T47D (cell line): ENCODE measurements around the gene TFF1.

ENCODE experiments used
- DNase-seq, 2 experiments: peaks; one replicate each; pipeline versions ENCODE4 v3.0.0 to v3.0.0-alpha.2; 2011 to 2012; ENCODE audit warnings: low read depth in 1 of 2, low spot score in 1 of 2
- JUND ChIP-seq: IDR thresholded peaks from 2 replicates; pipeline ENCODE4 v1.6.1; 2012; ENCODE audit warnings: low read depth
- in situ Hi-C: cut with HindIII; loops from 2 replicates; pipeline ENCODE4 v1.10.0; 2016; ENCODE audit warnings: low sequenced_read_pairs, low pct_unique_long_range_greater_than_20kb

Gene TFF1

GRCh38 chr21:42406866-42407265, 40.5 kb upstream of the TFF1 start:
- DNase-seq: no peak
- no peak for TF ChIP-seq JUND
- in situ Hi-C loops: no loop called here

DNA sequence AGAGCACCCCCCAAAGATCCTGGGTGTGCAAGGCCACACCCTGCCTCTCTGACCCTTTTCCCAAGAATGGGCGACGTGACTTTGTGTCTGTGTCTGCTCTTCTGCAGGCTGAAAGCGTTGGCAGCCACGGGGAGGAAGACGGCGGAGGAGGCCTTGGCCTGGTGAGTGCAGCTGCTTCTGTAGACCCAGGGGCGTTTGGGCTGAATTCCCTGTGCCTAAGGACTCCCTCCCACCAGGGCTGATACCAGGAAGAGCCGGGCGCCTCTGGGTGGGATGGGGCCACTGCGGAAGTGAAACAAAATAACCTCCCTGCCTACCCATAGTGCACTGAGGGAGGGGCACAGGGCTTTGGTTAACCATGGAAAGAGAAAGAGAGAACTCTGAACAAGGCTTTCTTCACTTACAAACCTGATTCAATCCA, 39.9 kb upstream of the TFF1 start:
- no peak for DNase-seq
- in situ Hi-C loops: no loop called here

DNA sequence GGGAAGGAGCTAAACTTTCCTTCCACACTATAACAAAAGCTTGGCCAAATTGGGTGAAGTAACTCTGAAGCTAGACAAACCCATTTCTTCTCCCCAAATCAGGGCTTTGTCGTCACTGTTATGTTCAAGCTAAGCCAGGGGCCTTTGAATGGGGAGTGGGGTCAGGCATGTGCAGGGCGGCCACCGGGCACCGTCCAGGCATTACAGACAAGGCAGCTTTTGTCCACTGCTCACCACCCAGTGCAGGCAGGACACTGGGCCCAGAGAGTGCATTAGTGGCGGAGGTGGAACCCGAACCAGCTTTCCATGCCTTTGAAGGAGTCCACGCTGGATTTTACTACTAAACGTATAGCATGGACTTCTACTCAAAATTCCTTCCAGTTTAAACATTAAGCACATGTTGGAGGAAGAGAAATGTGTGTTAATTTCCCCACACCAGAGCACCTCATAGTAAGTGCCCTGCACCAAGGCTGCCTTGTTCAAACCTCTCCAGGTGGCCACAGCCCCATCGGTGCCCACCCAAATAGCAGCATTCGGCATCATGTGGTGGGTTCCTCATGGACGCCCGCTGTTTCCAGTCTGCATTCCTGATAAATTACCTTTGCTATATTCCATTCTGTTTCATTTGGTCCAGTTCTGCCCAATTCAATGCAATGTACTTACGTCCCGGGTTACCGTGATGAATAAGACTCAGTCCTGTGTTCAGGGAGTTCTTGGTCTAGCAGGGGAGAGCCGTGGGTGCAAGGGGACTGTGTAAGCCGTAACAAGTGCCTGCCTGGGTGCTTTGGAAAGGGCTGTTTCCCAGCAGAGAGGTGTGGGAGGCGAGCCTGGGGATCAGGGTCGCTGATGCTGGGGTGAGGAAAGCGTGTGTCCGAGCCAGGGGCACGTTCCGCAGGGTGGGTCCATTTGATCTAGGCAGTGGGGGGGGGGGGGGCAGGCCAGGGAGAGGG, 39.0 kb upstream of the TFF1 start:
- in situ Hi-C loops: no loop called here

More for the DNA sequence above, 39.9 kb upstream of the TFF1 start:
- TF ChIP-seq JUND: no peak

GRCh38 chr21:42404539-42404938, 38.2 kb upstream of the TFF1 start:
- no peak for TF ChIP-seq JUND
- in situ Hi-C loops: no loop called here
- DNase-seq: no peak

More for the DNA sequence above, 39.0 kb upstream of the TFF1 start:
- DNase-seq: no peak
- no peak for TF ChIP-seq JUND

- DNase-seq: no peak
- no peak for TF ChIP-seq JUND
- in situ Hi-C loops: no loop called here
These were observed 37.4 kb upstream of the TFF1 start, which contains the start of gene UBASH3A for GRCh38 chr21:42403611-42404231. Gene UBASH3A (plus strand): TSS chr21:42403902. CDS start chr21:42403946, 44 bp downstream.

DNA sequence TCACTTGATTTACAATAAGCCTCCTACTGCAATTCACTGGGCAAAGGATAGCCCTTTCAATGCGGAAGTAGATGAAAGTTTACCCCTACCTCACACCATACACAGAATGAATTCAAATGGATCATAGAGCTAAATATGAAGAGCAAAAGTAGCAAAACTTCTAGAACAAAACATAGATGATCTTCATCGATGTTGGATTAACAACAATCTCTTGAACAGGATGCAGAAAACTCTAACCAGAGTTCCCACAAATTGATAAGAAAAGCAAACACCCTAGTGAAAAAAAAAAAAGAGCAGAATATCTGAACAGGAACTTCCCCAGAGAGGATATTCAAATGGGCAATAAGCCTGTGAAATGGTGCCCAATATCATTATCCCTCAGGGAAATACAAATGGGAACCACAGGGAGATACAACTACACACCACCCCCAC, 35.5 kb upstream of the TFF1 start:
- in situ Hi-C loops: no loop called here
- TF ChIP-seq JUND: no peak
- no peak for DNase-seq

- no peak for DNase-seq
- in situ Hi-C loops: no loop called here
- TF ChIP-seq JUND: no peak
These were observed 34.8 kb upstream of the TFF1 start for GRCh38 chr21:42401154-42401553.

DNA sequence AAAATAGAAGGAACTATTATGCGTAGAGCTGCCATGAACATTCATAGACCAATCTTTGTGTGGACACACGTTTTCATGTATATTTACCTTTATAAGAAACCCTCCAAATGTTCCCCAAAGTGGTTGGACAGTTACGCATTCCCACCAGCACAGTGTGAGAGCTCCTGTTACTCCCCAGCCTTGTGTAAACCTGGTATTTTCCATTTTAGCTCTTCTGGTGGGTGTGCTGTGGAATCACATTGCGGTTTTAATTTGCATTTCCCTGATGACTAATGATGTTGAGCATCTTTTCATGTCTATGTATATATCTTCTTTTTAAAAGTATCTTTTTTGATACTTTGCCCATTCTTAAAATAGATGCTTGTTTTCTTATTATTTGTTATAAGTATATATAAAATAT, 34.2 kb upstream of the TFF1 start:
- no peak for DNase-seq
- no peak for TF ChIP-seq JUND
- in situ Hi-C loops: no loop called here

DNA sequence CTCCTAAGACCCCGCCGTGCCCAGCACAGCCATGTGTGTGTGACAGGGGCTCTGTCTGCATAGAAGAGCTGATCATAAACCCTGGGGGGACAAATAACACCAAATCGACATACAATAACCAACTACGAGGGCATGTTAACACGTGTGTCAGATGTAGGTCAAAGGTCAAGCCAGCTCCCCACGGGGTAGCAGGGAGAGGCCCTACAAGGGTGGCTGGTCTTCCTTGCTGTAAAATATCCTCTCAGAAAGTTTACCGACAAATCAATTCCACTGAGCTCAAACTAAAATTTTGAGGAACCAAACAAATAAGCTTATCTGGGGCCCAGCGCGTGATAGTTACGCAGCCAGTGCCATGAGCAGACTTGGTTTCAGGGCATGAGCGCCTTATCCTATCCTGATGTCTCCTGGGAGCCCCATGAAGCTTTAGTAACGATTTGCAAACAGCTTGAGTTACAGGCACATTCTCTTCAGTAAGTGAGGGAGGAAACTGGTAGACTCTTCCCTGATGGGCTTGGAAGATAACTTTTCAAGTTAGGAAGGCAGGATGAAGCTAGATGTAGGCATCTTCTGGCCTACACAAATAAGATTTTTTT, 32.2 kb upstream of the TFF1 start:
- in situ Hi-C loops: no loop called here
- TF ChIP-seq JUND: no peak

GRCh38 chr21:42397746-42398394, 31.5 kb upstream of the TFF1 start:
- DNase-seq: no peak
- in situ Hi-C loops: no loop called here
- TF ChIP-seq JUND: no peak

More for the DNA sequence above, 32.2 kb upstream of the TFF1 start:
- no peak for DNase-seq

GRCh38 chr21:42396799-42397745, 30.7 kb upstream of the TFF1 start:
- DNase-seq: no peak
- in situ Hi-C loops: no loop called here
- TF ChIP-seq JUND: no peak
